WTC11 (cell line): Measurements from ENCODE around the gene WDR59. TPM values are rescaled to one million over a fixed set of nuclear protein-coding genes. Genes with fewer than 3 reads are reported as not detected.
A peak's percentile ranks its signal among the peaks of the same experiment; 100 is the strongest.

Experiments used
- ATAC-seq: fragments of 200-7000 bp; cut with Tn5 transposase; 2 replicates; pipeline ENCODE4 v1.10.0; 2021; ENCODE audit warnings: mild to moderate bottlenecking, moderate library complexity
- CTCF ChIA-PET: fragments of 300-600 bp; sonication (Branson Sonifier 250); formaldehyde crosslinking; loops from one replicate; lab custom pipeline; 2021; ENCODE audit warnings: antibody characterized with exemption; lab: Charles Lee
- POLR2A ChIA-PET: fragments of 350-600 bp; sonication (Branson Sonifier 250); formaldehyde crosslinking; loops from one replicate; lab custom pipeline; 2021; ENCODE audit warnings: antibody characterized with exemption; lab: Charles Lee
- DNase-seq: peaks from one replicate; pipeline ENCODE4 v3.0.0; 2021; ENCODE audit warnings: low spot score
- H3K27ac Mint-ChIP-seq: 2 replicates; pipeline ENCODE4 v1.8.0; 2021; ENCODE audit warnings: mixed read lengths
- H3K27me3 Mint-ChIP-seq: 2 replicates; pipeline ENCODE4 v1.8.0; 2021; ENCODE audit warnings: low read depth, mild to moderate bottlenecking, moderate library complexity, mixed read lengths
- H3K36me3 Mint-ChIP-seq: 2 replicates; pipeline ENCODE4 v1.8.0; 2021; ENCODE audit warnings: mixed read lengths
- H3K4me1 Mint-ChIP-seq: 2 replicates; pipeline ENCODE4 v1.8.0; 2022; ENCODE audit warnings: mixed read lengths
- H3K4me3 Mint-ChIP-seq: 2 replicates; pipeline ENCODE4 v1.8.0; 2021; ENCODE audit warnings: mild to moderate bottlenecking, moderate library complexity, mixed read lengths
- H3K9me3 Mint-ChIP-seq: 2 replicates; pipeline ENCODE4 v1.8.0; 2021; ENCODE audit warnings: mixed read lengths
- AR ChIP-seq: fragments of 250-450 bp; sonication (Bioruptor Pico); IDR thresholded peaks from 2 replicates; pipeline ENCODE4 v1.9.0; 2021; ENCODE audit warnings: mild to moderate bottlenecking
- CDX4 ChIP-seq: fragments of 250-450 bp; sonication (Bioruptor Pico); IDR thresholded peaks from 2 replicates; pipeline ENCODE4 v1.9.0; 2021; ENCODE audit warnings: moderate library complexity, mild to moderate bottlenecking, inconsistent platforms, borderline replicate concordance
- CREB1 ChIP-seq: sonication (generic); formaldehyde crosslinking; IDR thresholded peaks from 2 replicates; pipeline ENCODE4 v1.8.0; 2023; ENCODE audit warnings: mild to moderate bottlenecking, missing genetic modification reagents
- EMX1 ChIP-seq: fragments of 250-450 bp; sonication (Bioruptor Pico); IDR thresholded peaks from 2 replicates; pipeline ENCODE4 v1.8.0; 2021; ENCODE audit warnings: mild to moderate bottlenecking
- ETV6 ChIP-seq: sonication (generic); formaldehyde crosslinking; IDR thresholded peaks from 2 replicates; pipeline ENCODE4 v1.8.1; 2022; ENCODE audit warnings: mild to moderate bottlenecking, missing genetic modification reagents
- GRHL2 ChIP-seq: fragments of 250-450 bp; sonication (Bioruptor Pico); IDR thresholded peaks from 2 replicates; pipeline ENCODE4 v1.8.0; 2022; ENCODE audit warnings: mild to moderate bottlenecking, moderate library complexity; ENCODE audit not compliant: insufficient replicate concordance, severe bottlenecking
- IRF1 ChIP-seq: sonication (generic); formaldehyde crosslinking; IDR thresholded peaks from 2 replicates; pipeline ENCODE4 v1.8.0; 2023; ENCODE audit warnings: missing genetic modification reagents
- IRF2 ChIP-seq: sonication (generic); formaldehyde crosslinking; IDR thresholded peaks from 2 replicates; pipeline ENCODE4 v1.8.0; 2022; ENCODE audit warnings: low read depth, missing genetic modification reagents, borderline replicate concordance
- MYBL2 ChIP-seq: sonication (generic); formaldehyde crosslinking; IDR thresholded peaks from 2 replicates; pipeline ENCODE4 v1.8.1; 2023; ENCODE audit warnings: mild to moderate bottlenecking, moderate library complexity, missing genetic modification reagents
- STAT6 ChIP-seq: sonication (generic); formaldehyde crosslinking; conservative IDR thresholded peaks from 2 replicates; pipeline ENCODE4 v1.8.1; 2023; ENCODE audit warnings: mild to moderate bottlenecking, low read depth, missing genetic modification reagents, moderate library complexity
- TEAD1 ChIP-seq: sonication (generic); formaldehyde crosslinking; IDR thresholded peaks from 2 replicates; pipeline ENCODE4 v1.8.0; 2022; ENCODE audit warnings: mild to moderate bottlenecking, missing genetic modification reagents
- TP53 ChIP-seq: sonication (generic); formaldehyde crosslinking; IDR thresholded peaks from 2 replicates; pipeline ENCODE4 v1.8.1; 2023; ENCODE audit warnings: mild to moderate bottlenecking, missing genetic modification reagents
- USF2 ChIP-seq: sonication (generic); formaldehyde crosslinking; IDR thresholded peaks from 2 replicates; pipeline ENCODE4 v1.8.1; 2023; ENCODE audit warnings: mild to moderate bottlenecking, missing genetic modification reagents, moderate library complexity
- ZMAT4 ChIP-seq: fragments of 250-450 bp; sonication (Bioruptor Pico); IDR thresholded peaks from 2 replicates; pipeline ENCODE4 v1.9.0; 2021; ENCODE audit warnings: mild to moderate bottlenecking
- ZNF121 ChIP-seq: sonication (generic); formaldehyde crosslinking; IDR thresholded peaks from 2 replicates; pipeline ENCODE4 v1.8.0; 2023; ENCODE audit warnings: missing genetic modification reagents
- ZNF232 ChIP-seq: sonication (generic); formaldehyde crosslinking; IDR thresholded peaks from 2 replicates; pipeline ENCODE4 v1.8.0; 2022; ENCODE audit warnings: mild to moderate bottlenecking, missing genetic modification reagents
- ZNF263 ChIP-seq: sonication (generic); formaldehyde crosslinking; IDR thresholded peaks from 2 replicates; pipeline ENCODE4 v1.8.1; 2022; ENCODE audit warnings: low read depth, mild to moderate bottlenecking, moderate library complexity, missing genetic modification reagents
- ZNF396 ChIP-seq: fragments of 250-450 bp; sonication (Bioruptor Pico); IDR thresholded peaks from 2 replicates; pipeline ENCODE4 v1.8.0; 2021; ENCODE audit warnings: mild to moderate bottlenecking, moderate library complexity, borderline replicate concordance
- ZSCAN18 ChIP-seq: fragments of 250-450 bp; sonication (Bioruptor Pico); IDR thresholded peaks from 2 replicates; pipeline ENCODE4 v2.1.2; 2022; ENCODE audit warnings: mild to moderate bottlenecking, moderate library complexity
- total RNA-seq: library from RNA; stranded (reverse); gene quantifications from 3 replicates; pipeline ENCODE4 v1.2.3, GENCODE V29; 2021

WDR59 gene
- total RNA-seq, 1 experiment from 2014 or later = 100 TPM

GRCh38 chr16:74841904-74842303 lies 143.0 kb downstream of the WDR59 start:
- DNase-seq (no peak), ATAC-seq (no peak)
- ChIA-PET POLR2A (interaction anchor here (0.6 to 0.7 kb wide), 2 partner anchors 192 to 575 kb away, joined by 3 to 5 read pairs; no protein-coding TSS in a partner anchor), CTCF (interaction anchor here (1.0 to 1.5 kb wide), 3 partner anchors 20 to 29 kb away, joined by 4 to 7 read pairs (median 5); no protein-coding TSS in a partner anchor)
- H3K9me3 Mint-ChIP-seq = no peaks in the 10 kb centered on the region
- H3K27me3 Mint-ChIP-seq = no peaks in the 10 kb centered on the region
- TF ChIP-seq ZNF121 (CRISPR knock-in tag) = peak; percentile 68; the same call in 1 of the 2 replicates
- TF ChIP-seq ZNF396 (CRISPR knock-in tag) = no peak
- no peaks in the 10 kb centered on the region for H3K36me3 Mint-ChIP-seq
- no peak overlapping the region for H3K4me3 Mint-ChIP-seq
- peaks cover 12% of the 10 kb centered on the region for H3K4me1 Mint-ChIP-seq
- no peak overlapping the region for H3K27ac Mint-ChIP-seq

- Mint-ChIP-seq H3K4me1 (peaks cover 14% of the 10 kb centered on the region), H3K9me3 (no peaks in the 10 kb centered on the region), H3K4me3 (no peak overlapping the region), H3K27me3 (no peaks in the 10 kb centered on the region), H3K36me3 (no peaks in the 10 kb centered on the region), H3K27ac (no peak overlapping the region)
- DNase-seq (no peak), ATAC-seq (no peak)
- CTCF ChIA-PET = interaction anchor here (1.4 to 1.5 kb wide), 2 partner anchors 21 to 28 kb away, joined by 7 to 8 read pairs; no protein-coding TSS in a partner anchor
- TF ChIP-seq ZMAT4 (CRISPR knock-in tag) (no peak), ZNF121 (CRISPR knock-in tag) (no peak), CDX4 (CRISPR knock-in tag) (no peak), AR (CRISPR knock-in tag) (no peak), ZNF232 (CRISPR knock-in tag) (no peak), TEAD1 (no peak), USF2 (CRISPR knock-in tag) (no peak), EMX1 (CRISPR knock-in tag) (no peak), GRHL2 (CRISPR knock-in tag) (no peak), IRF1 (CRISPR knock-in tag) (no peak), ZNF263 (CRISPR knock-in tag) (no peak)
- POLR2A ChIA-PET = no interaction called here
These were observed 143.5 kb downstream of the WDR59 start for GRCh38 chr16:74841469-74841868.

- CTCF ChIA-PET = interaction anchor here (1.4 to 2.1 kb wide), 3 partner anchors 24 to 62 kb away, joined by 4 to 16 read pairs (median 6); no protein-coding TSS in a partner anchor
- Mint-ChIP-seq H3K9me3 (no peaks in the 10 kb centered on the region), H3K27ac (no peak overlapping the region), H3K36me3 (no peaks in the 10 kb centered on the region), H3K4me3 (no peak overlapping the region), H3K4me1 (peaks cover 14% of the 10 kb centered on the region), H3K27me3 (no peaks in the 10 kb centered on the region)
- no peak for ATAC-seq
- POLR2A ChIA-PET = interaction anchor here (0.7 kb wide), 1 partner anchor 54 kb away, joined by 6 read pairs; no protein-coding TSS in a partner anchor
- no peak for DNase-seq
- TF ChIP-seq ZSCAN18 (no peak), IRF2 (CRISPR knock-in tag) (no peak), TP53 (CRISPR knock-in tag) (no peak), STAT6 (CRISPR knock-in tag) (no peak), ETV6 (CRISPR knock-in tag) (no peak), MYBL2 (no peak), CREB1 (CRISPR knock-in tag) (no peak)
These were observed 147.9 kb downstream of the WDR59 start for GRCh38 chr16:74837056-74837455.
